Erythroblast (primary cell): ENCODE results near the gene PRDM12.

Experiments used
- GATA1 ChIP-seq: IDR thresholded peaks from 2 replicates; pipeline ENCODE4 v1.6.1; 2011; ENCODE audit warnings: low read depth, mild to moderate bottlenecking, control low read depth, low read length, moderate library complexity
- POLR2A ChIP-seq: IDR thresholded peaks from 2 replicates; pipeline ENCODE4 v1.6.1; 2011; ENCODE audit warnings: mild to moderate bottlenecking, low read length

DNA sequence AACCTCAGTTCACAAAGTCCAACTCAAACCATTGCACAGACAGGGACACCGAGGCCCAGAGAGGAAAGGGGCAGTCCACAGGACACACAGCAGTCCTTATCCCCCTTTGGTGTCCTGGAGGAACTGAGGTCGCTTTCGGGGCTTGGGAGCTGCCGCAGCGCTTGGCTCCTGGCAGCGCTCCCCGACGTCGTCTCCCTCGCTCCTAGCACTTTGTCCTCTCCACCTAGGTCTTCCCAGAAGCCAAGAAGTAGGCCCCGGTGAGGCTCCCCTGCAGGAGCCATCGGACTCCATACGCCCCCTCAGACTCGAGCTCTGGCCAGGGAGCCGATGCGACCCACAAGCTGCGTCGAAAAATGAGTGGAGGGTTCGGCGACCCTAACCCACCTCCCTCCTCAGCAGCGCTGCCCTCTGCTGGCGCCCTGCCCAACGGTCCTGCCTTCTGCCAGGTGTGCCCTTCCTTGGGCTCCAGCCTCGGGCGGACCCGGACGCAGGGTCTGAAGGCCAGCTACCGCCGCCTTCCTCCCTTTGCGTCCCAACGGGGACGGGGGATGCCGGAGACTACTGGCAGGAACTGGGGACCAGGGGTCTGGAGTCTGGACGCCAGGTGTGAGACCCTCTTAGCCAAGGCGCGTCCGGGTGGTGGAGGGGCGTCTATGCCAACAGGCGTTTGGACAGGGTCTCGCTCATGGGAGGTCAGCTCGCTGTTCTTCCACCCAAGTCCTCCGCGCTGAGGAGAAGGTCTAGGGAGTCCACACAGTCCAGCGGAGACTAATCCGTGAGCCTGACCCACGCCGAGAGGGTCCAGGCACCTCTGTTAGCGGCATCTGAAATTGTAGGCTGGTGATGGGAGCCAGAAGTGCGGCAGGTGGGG is 2.1 kb upstream of the PRDM12 start:
- TF ChIP-seq GATA1 (no peak), POLR2A (no peak)
